Measurements from ENCODE around the gene WNT7A.

WNT7A gene

DNA sequence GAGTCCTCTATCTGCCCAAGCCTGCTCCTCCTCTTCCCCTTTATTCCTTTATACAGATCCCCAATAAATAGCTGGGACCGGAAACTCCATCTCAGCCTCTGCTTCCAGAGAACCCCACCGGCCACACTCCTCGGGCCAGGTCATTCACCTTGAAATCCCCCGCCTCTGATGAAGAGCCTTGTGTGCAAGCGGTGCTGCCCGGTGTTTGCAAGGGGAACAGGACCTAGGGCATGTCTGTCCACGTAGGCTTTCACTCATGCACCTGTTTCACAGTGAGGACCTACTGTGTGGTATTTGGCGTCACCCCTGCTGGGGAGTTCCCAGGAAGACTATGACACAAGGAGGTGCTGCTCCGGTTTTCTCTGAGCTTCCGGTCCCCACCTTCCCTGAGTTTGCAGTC, 54.0 kb downstream of the WNT7A start:
- no peak for DNase-seq

GRCh38 chr3:13825311-13825579, 54.6 kb downstream of the WNT7A start:
- no peak for DNase-seq

GRCh38 chr3:13824521-13825310, 55.2 kb downstream of the WNT7A start:
- no peak for DNase-seq

DNA sequence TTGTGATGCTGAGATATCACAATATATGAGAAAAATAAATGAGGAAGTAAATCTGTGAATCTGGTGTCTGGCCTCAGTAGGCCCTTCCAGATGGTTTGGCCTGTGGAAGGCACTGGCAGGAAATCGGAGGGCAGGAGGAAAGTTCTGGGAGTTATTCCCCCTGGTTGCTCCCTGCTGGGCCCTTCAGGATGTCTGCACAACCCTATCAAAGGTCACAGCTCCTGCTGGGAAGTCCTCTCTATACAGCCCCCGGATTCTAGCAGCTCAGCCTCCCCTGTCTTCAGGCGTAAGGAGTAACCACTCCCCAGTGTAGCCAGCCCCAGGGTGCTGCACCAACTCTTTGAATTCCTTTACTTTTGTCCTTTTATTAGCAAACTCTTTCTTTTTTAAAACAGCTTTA, 56.2 kb downstream of the WNT7A start:
- no peak for DNase-seq

GRCh38 chr3:13822871-13823585, 56.8 kb downstream of the WNT7A start:
- DNase-seq = no peak

DNA sequence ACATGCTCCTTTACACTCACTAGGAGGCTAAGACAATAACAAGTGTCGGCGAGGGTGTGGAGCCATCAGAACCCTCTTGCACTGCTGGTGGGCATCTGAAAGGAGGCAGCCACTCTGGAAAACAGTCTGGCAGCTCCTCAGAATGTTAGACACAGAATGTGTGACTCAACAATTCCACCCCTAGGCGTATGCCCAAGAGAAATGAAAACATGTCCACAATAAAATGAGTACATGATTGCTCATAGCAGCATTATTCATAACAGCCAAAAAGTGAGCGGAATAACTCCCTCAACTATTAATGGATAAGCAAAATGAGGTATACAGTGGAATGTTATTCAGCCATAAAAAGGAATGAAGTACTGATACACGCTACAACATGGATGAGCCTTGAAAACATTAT, 57.8 kb downstream of the WNT7A start:
- no peak for DNase-seq

DNA sequence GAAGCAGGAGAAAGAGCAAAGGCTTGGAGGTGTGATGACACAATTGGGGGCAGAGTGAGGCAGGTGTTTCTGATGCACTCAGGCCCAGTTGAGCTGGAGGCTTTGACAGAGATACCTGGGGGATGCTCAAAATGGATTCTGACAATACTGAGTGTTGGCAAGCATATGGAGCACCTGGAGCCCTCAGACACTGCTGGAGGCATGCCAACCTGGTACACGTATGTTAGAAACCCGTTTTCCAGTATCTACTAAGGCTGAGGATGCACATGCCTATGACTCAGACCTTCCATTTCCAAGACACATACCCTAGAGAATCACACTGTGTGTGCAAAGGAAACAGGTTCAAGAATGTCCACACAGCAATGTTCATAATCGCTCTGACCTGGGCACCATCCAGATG, 58.7 kb downstream of the WNT7A start:
- no peak for DNase-seq

DNA sequence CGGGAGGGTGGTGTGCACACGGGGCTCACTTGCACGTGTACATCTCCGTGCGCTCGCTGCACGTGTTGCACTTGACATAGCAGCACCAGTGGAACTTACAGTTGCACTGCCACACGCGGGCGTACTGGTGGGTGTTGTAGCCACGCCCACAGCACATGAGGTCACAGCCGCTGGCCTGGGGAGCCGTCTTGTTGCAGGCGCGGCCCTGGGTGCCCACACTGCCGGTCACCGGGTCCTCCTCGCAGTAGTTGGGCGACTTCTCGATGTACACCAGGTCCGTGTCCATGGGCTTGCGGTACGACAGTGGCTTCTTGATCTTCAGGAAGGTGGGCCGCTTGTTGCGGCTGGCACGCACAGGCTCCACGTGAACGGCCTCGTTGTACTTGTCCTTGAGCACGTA, 61.0 kb downstream of the WNT7A start:
- DNase-seq = no peak

DNA sequence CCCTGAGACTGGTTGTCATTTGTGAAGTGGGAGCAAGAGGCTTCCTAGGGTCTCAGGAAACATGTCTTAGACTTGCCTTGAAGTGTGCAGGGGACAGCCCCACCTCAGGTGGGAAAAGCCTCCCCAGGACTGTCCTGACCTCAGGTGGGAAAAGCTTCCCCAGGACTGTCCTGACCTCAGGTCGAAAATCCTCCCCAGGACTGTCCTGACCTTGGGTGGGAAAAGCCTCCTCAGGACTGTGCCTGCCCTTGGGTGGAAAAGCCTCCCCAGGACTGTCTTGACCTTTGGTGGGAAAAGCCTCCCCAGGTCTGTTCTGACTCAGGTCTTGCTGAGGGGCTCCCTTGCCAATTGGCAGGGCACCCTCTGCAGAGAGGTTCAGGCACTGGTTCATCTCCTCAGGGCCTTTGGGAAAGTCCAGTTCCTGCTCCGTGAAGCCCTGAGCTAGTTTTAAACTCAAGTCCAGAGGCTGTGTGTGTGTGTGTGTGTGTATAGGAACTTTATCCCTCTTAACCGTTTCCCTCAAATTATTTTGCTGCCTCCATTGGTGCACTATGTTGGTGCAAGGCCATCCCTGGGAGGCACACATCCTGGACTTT, 64.7 kb downstream of the WNT7A start:
- no peak for DNase-seq

DNA sequence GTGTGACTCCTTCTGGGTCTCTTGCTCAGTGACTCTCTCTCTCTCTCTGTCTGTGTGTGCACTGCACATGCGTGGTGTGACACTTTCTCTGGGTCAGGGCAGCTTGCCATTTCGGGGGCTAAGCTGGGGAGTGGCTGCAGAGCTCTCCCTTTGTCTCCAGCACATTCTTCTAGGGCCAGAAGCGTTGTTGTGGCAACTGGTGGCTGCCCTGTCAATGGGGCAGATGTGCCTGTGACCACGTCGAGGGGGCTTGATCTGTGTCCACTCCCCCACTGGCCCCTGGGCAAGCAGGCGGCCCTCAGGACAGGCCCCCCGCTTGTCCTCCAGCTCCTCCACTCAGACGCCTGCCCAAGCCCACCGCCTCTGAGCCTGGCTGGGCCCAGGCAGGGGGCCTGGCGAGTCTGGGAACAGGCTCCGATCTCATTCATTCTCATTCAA, 67.8 kb downstream of the WNT7A start:
- DNase-seq = no peak

DNA sequence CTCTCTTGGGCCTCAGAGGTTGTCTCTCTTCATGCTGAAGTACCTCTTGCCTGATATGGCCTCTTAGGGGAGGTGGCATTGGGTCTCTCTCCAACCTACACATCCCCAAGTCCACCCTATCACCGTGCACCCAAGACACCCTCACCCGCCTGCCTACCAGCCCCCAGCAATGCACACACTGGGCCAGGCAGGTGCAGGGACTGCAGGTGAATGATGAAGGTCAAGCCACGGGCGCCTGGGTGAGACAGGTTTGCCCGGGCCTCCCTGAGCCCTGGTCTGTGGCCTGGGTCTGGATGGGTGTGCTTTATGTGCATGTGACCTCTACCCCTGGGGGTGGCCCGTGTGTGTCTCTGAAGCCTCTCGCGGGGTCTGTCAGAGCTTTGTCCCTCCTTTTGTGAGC, 68.3 kb downstream of the WNT7A start:
- DNase-seq = no peak

GRCh38 chr3:13808550-13808949, 71.3 kb downstream of the WNT7A start:
- no peak for DNase-seq

DNA sequence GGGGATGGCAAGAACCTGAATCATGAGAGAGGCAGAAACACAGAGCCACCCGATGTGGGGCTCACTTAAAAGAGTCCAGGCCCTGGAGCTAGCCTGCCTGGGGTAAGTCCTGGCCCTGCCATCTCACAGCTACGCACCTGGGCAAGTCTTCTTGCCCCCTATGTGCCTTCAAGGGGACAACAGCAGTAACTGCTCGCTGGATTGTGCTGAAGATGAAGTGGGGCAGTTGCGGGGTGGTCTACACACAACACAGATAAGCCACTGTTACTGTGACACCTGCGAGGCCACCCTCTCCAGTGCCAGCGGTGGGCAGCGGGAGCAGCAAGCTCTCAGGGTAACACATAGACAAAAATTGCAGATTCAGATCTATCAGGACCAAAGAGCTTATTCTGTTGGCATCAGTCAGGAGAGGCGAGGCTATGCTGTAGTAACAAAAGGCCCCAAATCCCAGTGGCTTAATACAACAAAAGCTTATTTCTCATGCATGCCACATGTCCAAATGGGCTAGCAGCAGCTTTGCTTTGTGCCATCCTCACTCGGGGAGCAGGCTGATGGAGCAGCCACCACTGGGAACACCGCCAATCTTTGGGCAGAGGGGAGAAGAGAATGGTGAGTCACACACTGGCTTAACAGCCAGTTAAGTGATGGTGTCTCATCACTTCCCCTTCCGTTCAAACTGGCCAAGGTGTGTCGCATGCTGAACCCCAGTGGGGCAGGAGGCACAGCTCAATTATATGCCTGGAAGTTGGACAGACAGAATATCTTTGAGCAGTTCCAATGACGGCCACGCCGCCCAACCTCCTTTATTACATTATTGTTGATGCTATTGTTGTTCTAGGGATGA, 78.3 kb downstream of the WNT7A start:
- no peak for DNase-seq

DNA sequence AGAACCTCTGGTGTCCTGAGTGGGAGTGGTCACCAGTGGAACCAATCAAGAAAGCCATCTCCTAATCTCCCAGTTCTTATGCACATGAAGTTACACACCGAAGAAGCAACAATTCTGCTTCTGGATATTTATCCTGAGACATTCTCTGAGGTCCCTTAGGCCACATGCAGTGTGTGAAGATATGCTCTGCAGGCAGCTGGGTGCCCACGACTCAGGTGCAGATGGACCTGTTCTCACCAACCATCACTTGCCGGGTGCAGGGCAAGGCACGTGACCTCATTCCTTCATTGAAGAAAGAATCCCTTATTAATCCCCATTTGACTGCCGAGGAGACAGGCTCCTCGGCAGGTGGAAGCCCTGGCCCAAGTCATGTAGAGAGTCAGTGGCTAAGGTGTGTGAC, 79.8 kb downstream of the WNT7A start:
- DNase-seq = no peak

DNA sequence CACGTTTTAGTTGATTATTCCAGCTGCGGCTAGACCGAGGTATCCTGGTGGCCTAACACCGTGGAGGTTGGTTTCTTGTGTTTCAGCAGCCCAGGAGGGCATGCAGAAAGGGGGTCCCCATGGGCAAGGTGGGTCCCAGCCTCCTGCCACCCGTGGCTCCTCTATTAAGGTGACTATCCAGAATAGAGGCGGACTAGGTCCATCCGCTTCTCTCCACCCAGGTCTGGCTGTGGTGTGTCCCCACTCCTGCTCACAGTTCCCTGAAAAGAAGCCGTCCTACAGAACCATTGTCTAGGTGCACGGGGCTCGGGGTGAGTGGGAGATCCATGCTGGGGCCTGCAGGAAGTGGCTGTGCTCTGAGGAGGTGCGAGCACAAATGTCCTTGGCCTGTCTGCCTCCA, 81.5 kb downstream of the WNT7A start:
- no peak for DNase-seq

DNA sequence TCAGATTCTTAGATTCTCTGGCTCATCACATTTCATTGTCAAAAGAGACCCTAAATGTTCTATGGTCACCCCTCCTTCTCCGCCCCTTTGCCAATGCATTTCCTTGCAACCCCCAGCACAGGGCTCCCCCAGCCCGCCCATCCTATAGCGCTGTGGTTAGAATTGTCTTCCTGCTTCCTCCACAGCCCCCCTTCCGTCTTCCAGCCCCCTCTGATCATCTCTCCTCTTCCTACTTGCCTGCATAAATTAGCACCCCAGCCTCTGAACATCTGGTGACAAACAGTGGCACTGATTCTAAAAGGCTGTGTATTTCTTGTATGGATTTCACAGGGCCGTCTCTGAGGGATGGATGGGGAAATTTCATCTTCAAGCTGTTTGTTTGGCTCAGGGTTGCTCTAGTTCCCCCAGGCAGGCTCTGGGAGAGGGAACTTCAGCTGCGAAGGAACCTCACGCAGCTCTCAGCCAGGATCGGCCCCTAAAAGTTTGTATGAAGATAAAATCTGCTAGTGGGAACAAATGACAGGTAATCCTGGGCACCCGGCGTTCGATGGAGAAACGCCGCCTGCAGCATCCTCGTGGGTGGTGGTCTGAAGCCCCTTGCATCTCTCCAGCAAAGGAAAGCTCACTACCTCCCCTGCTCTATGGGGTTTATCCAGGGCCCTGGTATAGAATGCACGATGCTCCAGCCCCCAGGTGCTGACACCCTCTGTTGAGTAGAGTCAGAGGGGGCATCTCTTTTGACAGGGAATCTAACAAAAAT, 83.0 kb downstream of the WNT7A start:
- DNase-seq = no peak

- DNase-seq = no peak
These were observed 84.1 kb downstream of the WNT7A start for GRCh38 chr3:13795816-13796215.

- DNase-seq = no peak
These were observed 85.5 kb downstream of the WNT7A start for GRCh38 chr3:13794322-13794721.

- DNase-seq = no peak
These were observed 86.4 kb downstream of the WNT7A start for GRCh38 chr3:13793451-13793850.

- no peak for DNase-seq
These were observed 87.1 kb downstream of the WNT7A start for GRCh38 chr3:13792512-13793371.

GRCh38 chr3:13792051-13792490, 87.8 kb downstream of the WNT7A start:
- DNase-seq = no peak

Measured in OCI-M1 (cell line).